ENCODE results near the gene NKIRAS2. TPM values are rescaled to one million over a fixed set of nuclear protein-coding genes. Genes with fewer than 3 reads are reported as not detected.

NKIRAS2 gene
- total RNA-seq, 2 donors from 2014 or later = 48.0 to 51.2 TPM

DNA sequence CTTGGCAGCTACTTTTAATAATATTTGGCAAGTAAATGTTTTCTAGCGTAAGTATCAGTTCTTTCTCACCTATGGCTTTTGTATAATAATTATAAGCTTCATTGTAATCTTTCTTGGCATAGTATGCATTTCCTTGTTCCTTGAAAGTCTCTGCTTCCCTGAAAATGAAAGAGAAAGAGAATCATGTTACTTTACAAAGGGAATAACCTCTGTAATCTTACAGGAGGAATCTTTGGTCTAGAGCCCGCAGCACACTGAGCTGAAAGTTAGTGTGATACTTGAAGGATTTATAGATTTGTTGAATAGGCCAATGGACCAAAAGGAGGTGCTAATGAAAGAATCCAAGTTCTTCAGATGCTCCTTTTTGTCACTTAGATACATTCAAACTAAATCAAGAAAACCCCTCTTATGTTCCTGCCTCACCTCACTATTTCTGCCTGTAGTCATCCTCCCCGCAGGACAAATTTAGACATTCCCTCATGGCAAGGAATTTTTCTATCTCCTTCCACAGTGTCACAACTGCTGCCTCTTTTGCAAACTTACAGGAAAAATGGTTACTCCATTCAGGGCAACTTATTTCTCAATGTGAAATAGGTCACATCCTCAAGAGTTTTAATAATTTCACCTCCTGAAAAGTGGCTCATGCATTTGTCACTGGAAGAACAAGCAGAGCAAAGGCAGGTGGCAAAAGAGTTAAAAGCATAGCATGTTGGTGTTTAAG is 19.3 kb upstream of the NKIRAS2 start:
- TF ChIP-seq, protein P1, sequence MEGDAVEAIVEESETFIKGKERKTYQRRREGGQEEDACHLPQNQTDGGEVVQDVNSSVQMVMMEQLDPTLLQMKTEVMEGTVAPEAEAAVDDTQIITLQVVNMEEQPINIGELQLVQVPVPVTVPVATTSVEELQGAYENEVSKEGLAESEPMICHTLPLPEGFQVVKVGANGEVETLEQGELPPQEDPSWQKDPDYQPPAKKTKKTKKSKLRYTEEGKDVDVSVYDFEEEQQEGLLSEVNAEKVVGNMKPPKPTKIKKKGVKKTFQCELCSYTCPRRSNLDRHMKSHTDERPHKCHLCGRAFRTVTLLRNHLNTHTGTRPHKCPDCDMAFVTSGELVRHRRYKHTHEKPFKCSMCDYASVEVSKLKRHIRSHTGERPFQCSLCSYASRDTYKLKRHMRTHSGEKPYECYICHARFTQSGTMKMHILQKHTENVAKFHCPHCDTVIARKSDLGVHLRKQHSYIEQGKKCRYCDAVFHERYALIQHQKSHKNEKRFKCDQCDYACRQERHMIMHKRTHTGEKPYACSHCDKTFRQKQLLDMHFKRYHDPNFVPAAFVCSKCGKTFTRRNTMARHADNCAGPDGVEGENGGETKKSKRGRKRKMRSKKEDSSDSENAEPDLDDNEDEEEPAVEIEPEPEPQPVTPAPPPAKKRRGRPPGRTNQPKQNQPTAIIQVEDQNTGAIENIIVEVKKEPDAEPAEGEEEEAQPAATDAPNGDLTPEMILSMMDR (conservative IDR thresholded peaks at IDR 0.05) = no peak
- no peaks in the 10 kb centered on the region for H3K9me3 Mint-ChIP-seq
- no peak for DNase-seq
- H3K27me3 Mint-ChIP-seq (ENCODE audit: insufficient read depth) = no peaks in the 10 kb centered on the region
- 94 to 96% methylated on average over 2 to 3 of the region's 3 CpGs for WGBS, 2 experiments (ENCODE audit: insufficient coverage in 1 of 2, insufficient read length in 1 of 2)
- peaks cover 56% of the 10 kb centered on the region for H3K36me3 Mint-ChIP-seq (ENCODE audit: low read depth)
- H3K4me3 Mint-ChIP-seq = no peak overlapping the region
- H3K4me3 ChIP-seq (ENCODE audit: low read length) = no peak overlapping the region
- H3K36me3 ChIP-seq (ENCODE audit: control insufficient read depth, insufficient read depth, low read length) = peaks cover 82% of the 10 kb centered on the region
- no peak overlapping the region for H3K9ac ChIP-seq (ENCODE audit: extremely low read depth, low read length, poor library complexity, severe bottlenecking)
- no peaks in the 10 kb centered on the region for H3K4me1 ChIP-seq (ENCODE audit: control insufficient read depth, insufficient read depth, low read length)
- H3K27ac ChIP-seq (ENCODE audit: low read depth, low read length) = no peak overlapping the region
- no peaks in the 10 kb centered on the region for H3K4me1 Mint-ChIP-seq
- H3K27ac Mint-ChIP-seq = peak overlapping the region; percentile 30
- no peaks in the 10 kb centered on the region for H3K9me3 ChIP-seq (ENCODE audit: control insufficient read depth, low read length)
- no peaks in the 10 kb centered on the region for H3K27me3 ChIP-seq (ENCODE audit: control insufficient read depth, insufficient read depth, low read length, poor library complexity, severe bottlenecking)

DNA sequence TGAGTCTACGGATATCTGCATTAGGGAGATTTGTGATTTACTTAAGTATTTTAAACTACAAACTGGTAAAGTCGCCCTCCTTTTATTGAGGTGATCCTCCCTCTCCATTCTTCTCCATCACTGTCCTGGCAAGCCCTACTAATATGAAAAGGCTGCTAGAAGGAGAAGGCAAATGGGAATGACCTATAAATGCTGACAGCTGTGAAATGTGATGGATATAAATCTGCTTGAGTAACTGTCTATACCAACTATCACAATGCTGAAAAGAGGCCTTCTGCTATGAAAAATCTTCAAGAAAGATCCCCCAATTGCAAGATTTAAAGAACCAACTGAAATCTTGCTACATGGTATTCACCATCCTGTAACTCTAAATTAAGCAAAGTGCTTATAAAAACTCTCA is 18.2 kb upstream of the NKIRAS2 start:
- H3K27ac ChIP-seq (ENCODE audit: low read depth, low read length) = no peak overlapping the region
- no peaks in the 10 kb centered on the region for H3K9me3 Mint-ChIP-seq
- no peaks in the 10 kb centered on the region for H3K4me1 ChIP-seq (ENCODE audit: control insufficient read depth, insufficient read depth, low read length)
- H3K27ac Mint-ChIP-seq = no peak overlapping the region
- no peak overlapping the region for H3K4me3 Mint-ChIP-seq
- H3K4me1 Mint-ChIP-seq = no peaks in the 10 kb centered on the region
- H3K9ac ChIP-seq (ENCODE audit: extremely low read depth, low read length, poor library complexity, severe bottlenecking) = no peak overlapping the region
- H3K9me3 ChIP-seq (ENCODE audit: control insufficient read depth, low read length) = no peaks in the 10 kb centered on the region
- H3K27me3 Mint-ChIP-seq (ENCODE audit: insufficient read depth) = no peaks in the 10 kb centered on the region
- DNase-seq = no peak
- peaks cover 46% of the 10 kb centered on the region for H3K36me3 Mint-ChIP-seq (ENCODE audit: low read depth)
- TF ChIP-seq, protein P1 (conservative IDR thresholded peaks at IDR 0.05) = no peak
- no peak overlapping the region for H3K4me3 ChIP-seq (ENCODE audit: low read length)
- H3K27me3 ChIP-seq (ENCODE audit: control insufficient read depth, insufficient read depth, low read length, poor library complexity, severe bottlenecking) = no peaks in the 10 kb centered on the region
- 100% methylated on average over 1 of the region's 2 CpGs for WGBS, 2 experiments (ENCODE audit: insufficient coverage in 1 of 2, insufficient read length in 1 of 2)
- H3K36me3 ChIP-seq (ENCODE audit: control insufficient read depth, insufficient read depth, low read length) = peaks cover 70% of the 10 kb centered on the region

DNA sequence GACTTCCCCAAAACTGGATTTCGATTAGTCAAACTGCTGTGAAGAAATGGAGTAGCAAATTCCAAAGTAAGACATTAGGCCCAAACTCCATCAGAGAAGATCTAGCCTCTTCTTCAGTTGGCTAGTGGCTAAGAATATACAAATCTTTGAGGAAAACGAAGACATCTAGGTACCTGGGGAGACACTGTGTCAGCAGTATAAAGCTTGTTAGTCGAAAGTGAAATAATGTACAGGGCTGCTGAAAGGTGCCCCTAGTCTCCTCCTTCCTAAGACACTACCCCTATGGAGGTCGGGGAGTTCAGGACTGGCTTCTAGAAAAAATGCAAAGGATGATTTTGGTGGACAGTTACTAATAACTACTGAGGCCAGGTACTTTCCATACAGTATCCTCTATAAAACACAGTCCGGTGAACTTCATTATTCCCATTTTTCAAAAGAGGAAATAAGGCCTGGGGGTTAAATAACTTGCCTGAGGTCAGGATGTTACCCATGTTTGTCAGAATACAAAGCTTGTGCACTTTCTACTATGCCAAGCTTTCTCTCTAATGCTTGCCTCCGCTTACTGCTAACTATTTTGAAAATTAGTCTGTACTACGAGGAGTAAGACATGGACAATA is 17.6 kb upstream of the NKIRAS2 start:
- TF ChIP-seq, protein P1 (conservative IDR thresholded peaks at IDR 0.05) = no peak
- no peak overlapping the region for H3K27ac ChIP-seq (ENCODE audit: low read depth, low read length)
- no peaks in the 10 kb centered on the region for H3K4me1 ChIP-seq (ENCODE audit: control insufficient read depth, insufficient read depth, low read length)
- Mint-ChIP-seq H3K4me1 (no peaks in the 10 kb centered on the region), H3K27ac (no peak overlapping the region), H3K27me3 (ENCODE audit: insufficient read depth) (no peaks in the 10 kb centered on the region), H3K4me3 (no peak overlapping the region), H3K36me3 (ENCODE audit: low read depth) (peaks cover 44% of the 10 kb centered on the region), H3K9me3 (no peaks in the 10 kb centered on the region)
- H3K9ac ChIP-seq (ENCODE audit: extremely low read depth, low read length, poor library complexity, severe bottlenecking) = no peak overlapping the region
- H3K27me3 ChIP-seq (ENCODE audit: control insufficient read depth, insufficient read depth, low read length, poor library complexity, severe bottlenecking) = no peaks in the 10 kb centered on the region
- H3K9me3 ChIP-seq (ENCODE audit: control insufficient read depth, low read length) = no peaks in the 10 kb centered on the region
- peaks cover 68% of the 10 kb centered on the region for H3K36me3 ChIP-seq (ENCODE audit: control insufficient read depth, insufficient read depth, low read length)
- no peak for DNase-seq
- 87 to 94% methylated on average over 3 to 5 of the region's 7 CpGs for WGBS, 2 experiments (ENCODE audit: insufficient coverage in 1 of 2, insufficient read length in 1 of 2)
- H3K4me3 ChIP-seq (ENCODE audit: low read length) = no peak overlapping the region

All from endodermal cell (in vitro differentiated cells).